ENCODE measurements around the gene SMIM12.

The SMIM12 gene

GRCh38 chr1:34859446-34860200 is at the start of gene SMIM12:
TSS of gene SMIM12 (minus strand) at chr1:34859749. CDS start at chr1:34855977, 3,772 bp downstream.
- peaks cover 13% of the 10 kb centered on the region for H3K36me3 ChIP-seq (ENCODE audit: control insufficient read depth, insufficient read depth, low read length)
- H3K9me3 ChIP-seq (ENCODE audit: control insufficient read depth, insufficient read depth, low read depth, low read length), result no peaks in the 10 kb centered on the region
- H3K4me3 ChIP-seq (ENCODE audit: low read depth, low read length), result peak within 1 kb of the TSS; percentile 94
- H3K9ac ChIP-seq (ENCODE audit: low read length), result peak within 1 kb of the TSS; percentile 96
- H3K4me1 ChIP-seq (ENCODE audit: control insufficient read depth, insufficient read depth, low read length), result peaks cover 6% of the 10 kb centered on the region; the same call in 1 of the 2 replicates
- H3K27ac ChIP-seq (ENCODE audit: low read depth, low read length), result peak within 1 kb of the TSS; percentile 54; the same call in 1 of the 2 replicates
- H3K27me3 ChIP-seq (ENCODE audit: control insufficient read depth, insufficient read depth, low read length), result peaks cover 27% of the 10 kb centered on the region

- no peak overlapping the region for H3K27ac ChIP-seq (ENCODE audit: low read depth, low read length)
- H3K4me1 ChIP-seq (ENCODE audit: control insufficient read depth, insufficient read depth, low read length), result no peaks in the 10 kb centered on the region
- no peaks in the 10 kb centered on the region for H3K36me3 ChIP-seq (ENCODE audit: control insufficient read depth, insufficient read depth, low read length)
- no peak overlapping the region for H3K9ac ChIP-seq (ENCODE audit: low read length)
- H3K27me3 ChIP-seq (ENCODE audit: control insufficient read depth, insufficient read depth, low read length), result peaks cover 5% of the 10 kb centered on the region; the same call in 1 of the 2 replicates
- no peaks in the 10 kb centered on the region for H3K9me3 ChIP-seq (ENCODE audit: control insufficient read depth, insufficient read depth, low read depth, low read length)
- H3K4me3 ChIP-seq (ENCODE audit: low read depth, low read length), result no peak overlapping the region
Observed at GRCh38 chr1:34908369-34908768, 48.8 kb upstream of the SMIM12 start.

GRCh38 chr1:34907487-34908090 is 48.0 kb upstream of the SMIM12 start:
- Histone ChIP-seq H3K27ac (ENCODE audit: low read depth, low read length) (no peak overlapping the region), H3K27me3 (ENCODE audit: control insufficient read depth, insufficient read depth, low read length) (peaks cover 6% of the 10 kb centered on the region; the same call in 1 of the 2 replicates)

GRCh38 chr1:34906756-34907155 is 47.2 kb upstream of the SMIM12 start:
- H3K4me1 ChIP-seq (ENCODE audit: control insufficient read depth, insufficient read depth, low read length), result no peaks in the 10 kb centered on the region
- peaks cover 11% of the 10 kb centered on the region; the same call in 1 of the 2 replicates for H3K27me3 ChIP-seq (ENCODE audit: control insufficient read depth, insufficient read depth, low read length)
- no peak overlapping the region for H3K27ac ChIP-seq (ENCODE audit: low read depth, low read length)
- no peaks in the 10 kb centered on the region for H3K36me3 ChIP-seq (ENCODE audit: control insufficient read depth, insufficient read depth, low read length)
- H3K9me3 ChIP-seq (ENCODE audit: control insufficient read depth, insufficient read depth, low read depth, low read length), result no peaks in the 10 kb centered on the region
- no peak overlapping the region for H3K9ac ChIP-seq (ENCODE audit: low read length)
- no peak overlapping the region for H3K4me3 ChIP-seq (ENCODE audit: low read depth, low read length)

More at GRCh38 chr1:34907487-34908090, 48.0 kb upstream of the SMIM12 start:
- H3K4me3 ChIP-seq (ENCODE audit: low read depth, low read length), result no peak overlapping the region
- H3K4me1 ChIP-seq (ENCODE audit: control insufficient read depth, insufficient read depth, low read length), result no peaks in the 10 kb centered on the region
- H3K9me3 ChIP-seq (ENCODE audit: control insufficient read depth, insufficient read depth, low read depth, low read length), result no peaks in the 10 kb centered on the region
- H3K9ac ChIP-seq (ENCODE audit: low read length), result no peak overlapping the region
- no peaks in the 10 kb centered on the region for H3K36me3 ChIP-seq (ENCODE audit: control insufficient read depth, insufficient read depth, low read length)

- H3K9me3 ChIP-seq (ENCODE audit: control insufficient read depth, insufficient read depth, low read depth, low read length), result no peaks in the 10 kb centered on the region
- peaks cover 11% of the 10 kb centered on the region; the same call in 1 of the 2 replicates for H3K27me3 ChIP-seq (ENCODE audit: control insufficient read depth, insufficient read depth, low read length)
- no peaks in the 10 kb centered on the region for H3K36me3 ChIP-seq (ENCODE audit: control insufficient read depth, insufficient read depth, low read length)
- no peak overlapping the region for H3K9ac ChIP-seq (ENCODE audit: low read length)
- H3K4me3 ChIP-seq (ENCODE audit: low read depth, low read length), result no peak overlapping the region
- no peak overlapping the region for H3K27ac ChIP-seq (ENCODE audit: low read depth, low read length)
- H3K4me1 ChIP-seq (ENCODE audit: control insufficient read depth, insufficient read depth, low read length), result no peaks in the 10 kb centered on the region
Observed at GRCh38 chr1:34906222-34906621, 46.7 kb upstream of the SMIM12 start.

- no peaks in the 10 kb centered on the region for H3K4me1 ChIP-seq (ENCODE audit: control insufficient read depth, insufficient read depth, low read length)
- H3K9me3 ChIP-seq (ENCODE audit: control insufficient read depth, insufficient read depth, low read depth, low read length), result no peaks in the 10 kb centered on the region
- no peaks in the 10 kb centered on the region for H3K36me3 ChIP-seq (ENCODE audit: control insufficient read depth, insufficient read depth, low read length)
- H3K27ac ChIP-seq (ENCODE audit: low read depth, low read length), result no peak overlapping the region
- H3K27me3 ChIP-seq (ENCODE audit: control insufficient read depth, insufficient read depth, low read length), result peaks cover 15% of the 10 kb centered on the region; the same call in 1 of the 2 replicates
- H3K4me3 ChIP-seq (ENCODE audit: low read depth, low read length), result no peak overlapping the region
- no peak overlapping the region for H3K9ac ChIP-seq (ENCODE audit: low read length)
Observed at GRCh38 chr1:34905098-34905459, 45.5 kb upstream of the SMIM12 start.

GRCh38 chr1:34904236-34905097 is 44.9 kb upstream of the SMIM12 start:
- H3K4me1 ChIP-seq (ENCODE audit: control insufficient read depth, insufficient read depth, low read length), result no peaks in the 10 kb centered on the region
- peaks cover 15% of the 10 kb centered on the region; the same call in 1 of the 2 replicates for H3K27me3 ChIP-seq (ENCODE audit: control insufficient read depth, insufficient read depth, low read length)
- no peaks in the 10 kb centered on the region for H3K9me3 ChIP-seq (ENCODE audit: control insufficient read depth, insufficient read depth, low read depth, low read length)
- H3K27ac ChIP-seq (ENCODE audit: low read depth, low read length), result no peak overlapping the region
- H3K36me3 ChIP-seq (ENCODE audit: control insufficient read depth, insufficient read depth, low read length), result no peaks in the 10 kb centered on the region
- no peak overlapping the region for H3K4me3 ChIP-seq (ENCODE audit: low read depth, low read length)
- H3K9ac ChIP-seq (ENCODE audit: low read length), result no peak overlapping the region

- Histone ChIP-seq H3K9me3 (ENCODE audit: control insufficient read depth, insufficient read depth, low read depth, low read length) (no peaks in the 10 kb centered on the region), H3K9ac (ENCODE audit: low read length) (no peak overlapping the region)
Observed at GRCh38 chr1:34901919-34902318, 42.4 kb upstream of the SMIM12 start.

GRCh38 chr1:34900775-34901502 is 41.4 kb upstream of the SMIM12 start:
- no peak overlapping the region for H3K27ac ChIP-seq (ENCODE audit: low read depth, low read length)
- H3K36me3 ChIP-seq (ENCODE audit: control insufficient read depth, insufficient read depth, low read length), result no peaks in the 10 kb centered on the region
- no peak overlapping the region for H3K9ac ChIP-seq (ENCODE audit: low read length)
- peaks cover 10% of the 10 kb centered on the region; the same call in 1 of the 2 replicates for H3K27me3 ChIP-seq (ENCODE audit: control insufficient read depth, insufficient read depth, low read length)
- no peaks in the 10 kb centered on the region for H3K4me1 ChIP-seq (ENCODE audit: control insufficient read depth, insufficient read depth, low read length)
- no peaks in the 10 kb centered on the region for H3K9me3 ChIP-seq (ENCODE audit: control insufficient read depth, insufficient read depth, low read depth, low read length)
- H3K4me3 ChIP-seq (ENCODE audit: low read depth, low read length), result no peak overlapping the region

More at GRCh38 chr1:34901919-34902318, 42.4 kb upstream of the SMIM12 start:
- no peaks in the 10 kb centered on the region for H3K4me1 ChIP-seq (ENCODE audit: control insufficient read depth, insufficient read depth, low read length)
- H3K4me3 ChIP-seq (ENCODE audit: low read depth, low read length), result no peak overlapping the region
- no peaks in the 10 kb centered on the region for H3K36me3 ChIP-seq (ENCODE audit: control insufficient read depth, insufficient read depth, low read length)
- H3K27me3 ChIP-seq (ENCODE audit: control insufficient read depth, insufficient read depth, low read length), result peaks cover 10% of the 10 kb centered on the region; the same call in 1 of the 2 replicates
- H3K27ac ChIP-seq (ENCODE audit: low read depth, low read length), result no peak overlapping the region

GRCh38 chr1:34899906-34900305 is 40.4 kb upstream of the SMIM12 start:
- Histone ChIP-seq H3K9ac (ENCODE audit: low read length) (no peak overlapping the region), H3K36me3 (ENCODE audit: control insufficient read depth, insufficient read depth, low read length) (no peaks in the 10 kb centered on the region), H3K4me1 (ENCODE audit: control insufficient read depth, insufficient read depth, low read length) (no peaks in the 10 kb centered on the region), H3K9me3 (ENCODE audit: control insufficient read depth, insufficient read depth, low read depth, low read length) (no peaks in the 10 kb centered on the region), H3K4me3 (ENCODE audit: low read depth, low read length) (no peak overlapping the region), H3K27me3 (ENCODE audit: control insufficient read depth, insufficient read depth, low read length) (peaks cover 10% of the 10 kb centered on the region; the same call in 1 of the 2 replicates), H3K27ac (ENCODE audit: low read depth, low read length) (no peak overlapping the region)

Measured in HUES6 (cell line).